Measurements from ENCODE around the gene ATR. TPM values are rescaled to one million over a fixed set of nuclear protein-coding genes. Genes with fewer than 3 reads are reported as not detected.
"Not testable (repeated sequence)": the region's sequence is repeated elsewhere in the genome, so short reads cannot be mapped to it uniquely, and the experiment has no call there.

The ATR gene
- total and polyA plus RNA-seq, 7 experiments from 2014 or later: 11.3 to 48.3 (median 34.8) TPM

GRCh38 chr3:142574223-142574622 lies 4.3 kb downstream of the ATR start:
- intact Hi-C loops (cut with micrococcal nuclease): loop anchor here in 1 of 2 donors (10.0 kb wide), 3 partner anchors 549 to 1629 kb away; partner anchors contain the start of genes RNF7 and SLC25A36
- H3K36me3 ChIP-seq (ENCODE audit: control insufficient read depth in 2 of 3, insufficient read depth in 3 of 3, low read length in 3 of 3); H3K27me3 ChIP-seq (ENCODE audit: control insufficient read depth in 2 of 2, insufficient read depth in 2 of 2, low read length in 2 of 2); H3K27ac ChIP-seq (ENCODE audit: low read depth, low read length); H3K9me3 Mint-ChIP-seq; POLR2A ChIA-PET; H3K4me3 ChIP-seq (ENCODE audit: low read length); CTCF ChIA-PET; ATAC-seq; DNase-seq; H3K27me3 Mint-ChIP-seq; H3K9me3 ChIP-seq (ENCODE audit: control insufficient read depth in 2 of 3, low read length in 3 of 3): not testable (repeated sequence)
- peaks cover 41 to 66% (median 50%) of the 10 kb centered on the region in 7 donors for H3K4me1 Mint-ChIP-seq
- H3K4me3 Mint-ChIP-seq: peak overlapping the region in 1 of 10 donors; percentile 98
- peaks cover 18 to 24% of the 10 kb centered on the region in 2 donors for H3K4me1 ChIP-seq (ENCODE audit: control insufficient read depth in 2 of 2, insufficient read depth in 2 of 2, low read length in 2 of 2)
- peaks cover 5 to 22% (median 17%) of the 10 kb centered on the region in 5 donors for H3K36me3 Mint-ChIP-seq
- peak overlapping the region in 1 of 9 donors; percentile 25 for H3K27ac Mint-ChIP-seq

- H3K9me3 Mint-ChIP-seq; H3K27ac ChIP-seq (ENCODE audit: low read depth, low read length); H3K27me3 Mint-ChIP-seq; POLR2A ChIA-PET; H3K9me3 ChIP-seq (ENCODE audit: control insufficient read depth in 2 of 3, low read length in 3 of 3); ATAC-seq; CTCF ChIA-PET; H3K4me3 Mint-ChIP-seq; H3K4me1 ChIP-seq (ENCODE audit: control insufficient read depth in 2 of 2, insufficient read depth in 2 of 2, low read length in 2 of 2); H3K27ac Mint-ChIP-seq; DNase-seq; H3K27me3 ChIP-seq (ENCODE audit: control insufficient read depth in 2 of 2, insufficient read depth in 2 of 2, low read length in 2 of 2); intact Hi-C loops (cut with micrococcal nuclease); H3K4me3 ChIP-seq (ENCODE audit: low read length): not testable (repeated sequence)
- peaks cover 0 to 19% (median 6%) of the 10 kb centered on the region in 3 experiments for H3K36me3 ChIP-seq (ENCODE audit: control insufficient read depth in 2 of 3, insufficient read depth in 3 of 3, low read length in 3 of 3)
- H3K4me1 Mint-ChIP-seq: peaks cover 13 to 35% (median 22%) of the 10 kb centered on the region in 7 donors
- H3K36me3 Mint-ChIP-seq: peaks cover 5 to 24% (median 19%) of the 10 kb centered on the region in 5 donors
Measured at GRCh38 chr3:142569422-142569821, 9.1 kb downstream of the ATR start.

DNA sequence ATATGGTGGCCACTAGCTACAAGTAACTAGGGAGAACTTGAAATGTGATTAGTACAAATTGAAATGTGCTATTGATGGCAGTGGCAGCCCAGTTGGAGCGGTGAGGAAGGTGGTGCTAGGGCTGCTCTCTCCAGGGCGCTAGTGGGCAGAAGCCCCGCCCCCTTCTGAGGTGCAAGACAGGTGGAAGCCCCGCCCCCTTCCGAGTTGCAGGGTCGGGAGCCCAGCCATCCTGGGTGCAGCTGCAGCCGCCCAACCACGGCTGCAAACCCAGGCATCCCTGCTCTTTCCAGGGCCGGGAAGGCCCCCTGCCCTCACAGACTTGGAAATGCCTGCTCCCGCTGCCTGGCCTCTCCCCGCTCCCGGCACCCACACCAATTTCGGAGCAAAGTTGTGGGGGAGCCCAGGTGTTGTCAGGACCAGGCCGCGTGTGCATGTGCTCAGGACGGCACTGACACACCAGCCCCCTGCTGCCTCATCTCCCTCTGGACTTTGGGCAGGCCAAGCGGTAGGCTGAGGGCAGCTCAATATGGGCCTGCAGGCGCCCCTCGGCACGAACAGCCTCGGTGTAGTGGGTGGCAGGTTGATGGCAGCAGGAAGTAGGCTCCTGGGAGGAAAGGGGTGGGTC lies 10.0 kb downstream of the ATR start:
- peaks cover 0 to 21% (median 6%) of the 10 kb centered on the region in 3 experiments for H3K36me3 ChIP-seq (ENCODE audit: control insufficient read depth in 2 of 3, insufficient read depth in 3 of 3, low read length in 3 of 3)
- peaks cover 0 to 1% (median 0%) of the 10 kb centered on the region in 11 donors for H3K9me3 Mint-ChIP-seq
- ATAC-seq (no peak), DNase-seq (no peak)
- peaks cover 5 to 26% (median 19%) of the 10 kb centered on the region in 5 donors for H3K36me3 Mint-ChIP-seq
- no peaks in the 10 kb centered on the region for H3K9me3 ChIP-seq (ENCODE audit: control insufficient read depth in 2 of 3, low read length in 3 of 3)
- H3K4me1 Mint-ChIP-seq: peaks cover 7 to 29% (median 17%) of the 10 kb centered on the region in 7 donors
- CTCF ChIA-PET: no interaction called here
- no peaks in the 10 kb centered on the region for H3K27me3 ChIP-seq (ENCODE audit: control insufficient read depth in 2 of 2, insufficient read depth in 2 of 2, low read length in 2 of 2)
- peaks cover 0 to 3% of the 10 kb centered on the region in 2 donors for H3K4me1 ChIP-seq (ENCODE audit: control insufficient read depth in 2 of 2, insufficient read depth in 2 of 2, low read length in 2 of 2)
- H3K27me3 Mint-ChIP-seq: no peaks in the 10 kb centered on the region
- no peak overlapping the region for H3K4me3 ChIP-seq (ENCODE audit: low read length)
- intact Hi-C loops (cut with micrococcal nuclease): no loop called here
- no peak overlapping the region for H3K27ac ChIP-seq (ENCODE audit: low read depth, low read length)
- POLR2A ChIA-PET: no interaction called here
- no peak overlapping the region for H3K4me3 Mint-ChIP-seq
- H3K27ac Mint-ChIP-seq: no peak overlapping the region

- Histone ChIP-seq H3K9me3 (ENCODE audit: control insufficient read depth in 2 of 3, low read length in 3 of 3) (no peaks in the 10 kb centered on the region), H3K4me1 (ENCODE audit: control insufficient read depth in 2 of 2, insufficient read depth in 2 of 2, low read length in 2 of 2) (no peaks in the 10 kb centered on the region), H3K27ac (ENCODE audit: low read depth, low read length) (no peak overlapping the region), H3K36me3 (ENCODE audit: control insufficient read depth in 2 of 3, insufficient read depth in 3 of 3, low read length in 3 of 3) (peaks cover 0 to 36% (median 10%) of the 10 kb centered on the region in 3 experiments), H3K27me3 (ENCODE audit: control insufficient read depth in 2 of 2, insufficient read depth in 2 of 2, low read length in 2 of 2) (no peaks in the 10 kb centered on the region), H3K4me3 (ENCODE audit: low read length) (no peak overlapping the region)
- ChIA-PET POLR2A (no interaction called here), CTCF (no interaction called here)
- Mint-ChIP-seq H3K4me1 (peaks cover 6 to 24% (median 18%) of the 10 kb centered on the region in 7 donors), H3K27ac (peak overlapping the region in 1 of 9 donors; percentile 25), H3K36me3 (peaks cover 5 to 36% (median 27%) of the 10 kb centered on the region in 5 donors), H3K9me3 (peaks cover 0 to 1% (median 0%) of the 10 kb centered on the region in 11 donors), H3K4me3 (no peak overlapping the region), H3K27me3 (no peaks in the 10 kb centered on the region)
- DNase-seq: no peak
- no peak for ATAC-seq
- intact Hi-C loops (cut with micrococcal nuclease): no loop called here
Measured at GRCh38 chr3:142566096-142566495, 12.4 kb downstream of the ATR start.

DNA sequence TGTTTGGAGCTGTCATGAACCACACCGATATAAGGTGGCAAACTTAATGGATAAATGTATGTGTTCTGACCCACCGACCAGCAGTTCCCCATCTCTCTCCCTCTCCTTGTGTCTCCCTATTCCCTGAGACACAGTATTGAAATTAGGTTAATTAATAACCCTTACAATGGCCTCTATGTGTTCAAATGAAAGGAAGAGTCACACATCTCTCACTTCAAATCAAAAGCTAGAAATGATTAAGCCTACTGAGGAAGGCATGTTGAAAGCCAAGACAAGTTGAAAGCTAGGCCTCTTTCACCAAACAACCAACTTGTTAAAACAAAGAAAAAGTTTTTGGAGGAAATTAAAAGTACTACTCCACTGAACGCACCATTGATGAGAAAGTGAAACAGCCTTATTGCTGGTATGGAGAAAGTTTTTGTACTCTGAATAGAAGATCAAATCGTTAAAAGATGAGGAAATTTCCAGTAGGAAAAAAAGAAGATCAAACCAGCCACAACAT lies 15.0 kb downstream of the ATR start:
- Histone ChIP-seq H3K4me1 (ENCODE audit: control insufficient read depth in 2 of 2, insufficient read depth in 2 of 2, low read length in 2 of 2) (no peaks in the 10 kb centered on the region), H3K36me3 (ENCODE audit: control insufficient read depth in 2 of 3, insufficient read depth in 3 of 3, low read length in 3 of 3) (peaks cover 5 to 39% (median 15%) of the 10 kb centered on the region in 3 experiments), H3K27me3 (ENCODE audit: control insufficient read depth in 2 of 2, insufficient read depth in 2 of 2, low read length in 2 of 2) (no peaks in the 10 kb centered on the region), H3K27ac (ENCODE audit: low read depth, low read length) (no peak overlapping the region), H3K9me3 (ENCODE audit: control insufficient read depth in 2 of 3, low read length in 3 of 3) (no peaks in the 10 kb centered on the region), H3K4me3 (ENCODE audit: low read length) (no peak overlapping the region)
- H3K4me3 Mint-ChIP-seq: no peak overlapping the region
- H3K9me3 Mint-ChIP-seq: peaks cover 0 to 1% (median 0%) of the 10 kb centered on the region in 11 donors
- intact Hi-C loops (cut with micrococcal nuclease): no loop called here
- H3K27ac Mint-ChIP-seq: no peak overlapping the region
- ATAC-seq (no peak), DNase-seq (no peak)
- peaks cover 0 to 37% (median 25%) of the 10 kb centered on the region in 5 donors for H3K36me3 Mint-ChIP-seq
- no peaks in the 10 kb centered on the region for H3K27me3 Mint-ChIP-seq
- peaks cover 0 to 16% (median 11%) of the 10 kb centered on the region in 7 donors for H3K4me1 Mint-ChIP-seq
- POLR2A ChIA-PET: no interaction called here
- CTCF ChIA-PET: no interaction called here

GRCh38 chr3:142560118-142560517 lies 18.4 kb downstream of the ATR start:
- ChIA-PET CTCF (no interaction called here), POLR2A (no interaction called here)
- no peak for ATAC-seq
- H3K4me3 Mint-ChIP-seq: no peak overlapping the region
- H3K4me1 ChIP-seq (ENCODE audit: control insufficient read depth in 2 of 2, insufficient read depth in 2 of 2, low read length in 2 of 2): no peaks in the 10 kb centered on the region
- H3K9me3 Mint-ChIP-seq: no peaks in the 10 kb centered on the region
- intact Hi-C loops (cut with micrococcal nuclease): no loop called here
- H3K36me3 ChIP-seq (ENCODE audit: control insufficient read depth in 2 of 3, insufficient read depth in 3 of 3, low read length in 3 of 3): peaks cover 5 to 47% (median 16%) of the 10 kb centered on the region in 3 experiments
- no peaks in the 10 kb centered on the region for H3K27me3 ChIP-seq (ENCODE audit: control insufficient read depth in 2 of 2, insufficient read depth in 2 of 2, low read length in 2 of 2)
- no peaks in the 10 kb centered on the region for H3K9me3 ChIP-seq (ENCODE audit: control insufficient read depth in 2 of 3, low read length in 3 of 3)
- H3K4me3 ChIP-seq (ENCODE audit: low read length): no peak overlapping the region
- peaks cover 0 to 45% (median 27%) of the 10 kb centered on the region in 5 donors for H3K36me3 Mint-ChIP-seq
- H3K27ac Mint-ChIP-seq: no peak overlapping the region
- H3K4me1 Mint-ChIP-seq: peaks cover 0 to 7% (median 0%) of the 10 kb centered on the region in 7 donors
- no peak overlapping the region for H3K27ac ChIP-seq (ENCODE audit: low read depth, low read length)
- H3K27me3 Mint-ChIP-seq: no peaks in the 10 kb centered on the region
- no peak for DNase-seq

Measured in naive thymus-derived CD4-positive, alpha-beta T cell (primary cell).